Bone marrow (tissue), 2 donors: ENCODE results near the gene TAS2R7.
"Not testable (repeated sequence)": the region's sequence is repeated elsewhere in the genome, so short reads cannot be mapped to it uniquely, and the experiment has no call there.

Experiments
- DNase-seq, 2 donors: peaks; one replicate each; lab custom pipeline; 2025; lab: John Stamatoyannopoulos, UW

Gene TAS2R7, protein sequence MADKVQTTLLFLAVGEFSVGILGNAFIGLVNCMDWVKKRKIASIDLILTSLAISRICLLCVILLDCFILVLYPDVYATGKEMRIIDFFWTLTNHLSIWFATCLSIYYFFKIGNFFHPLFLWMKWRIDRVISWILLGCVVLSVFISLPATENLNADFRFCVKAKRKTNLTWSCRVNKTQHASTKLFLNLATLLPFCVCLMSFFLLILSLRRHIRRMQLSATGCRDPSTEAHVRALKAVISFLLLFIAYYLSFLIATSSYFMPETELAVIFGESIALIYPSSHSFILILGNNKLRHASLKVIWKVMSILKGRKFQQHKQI

GRCh38 chr12:10802587-10802986 is at the start of gene TAS2R7:
Gene TAS2R7, minus strand, starts transcription at chr12:10802627. Its CDS starts 57 bp downstream, at chr12:10802570.
- DNase-seq, result no peak

GRCh38 chr12:10851243-10851858 is 48.9 kb upstream of the TAS2R7 start:
- no peak for DNase-seq

- DNase-seq, result no peak
These were observed 47.0 kb upstream of the TAS2R7 start, which contains the start of gene PRR4 for GRCh38 chr12:10849425-10849878. Gene PRR4, minus strand, starts transcription at chr12:10849475. Its CDS starts 38 bp downstream, at chr12:10849437.

GRCh38 chr12:10847744-10848143 is 45.3 kb upstream of the TAS2R7 start:
- no peak for DNase-seq

- DNase-seq, result no peak
These were observed 40.4 kb upstream of the TAS2R7 start for GRCh38 chr12:10842862-10843261.

GRCh38 chr12:10838461-10838860 is 36.0 kb upstream of the TAS2R7 start:
- no peak for DNase-seq

DNA sequence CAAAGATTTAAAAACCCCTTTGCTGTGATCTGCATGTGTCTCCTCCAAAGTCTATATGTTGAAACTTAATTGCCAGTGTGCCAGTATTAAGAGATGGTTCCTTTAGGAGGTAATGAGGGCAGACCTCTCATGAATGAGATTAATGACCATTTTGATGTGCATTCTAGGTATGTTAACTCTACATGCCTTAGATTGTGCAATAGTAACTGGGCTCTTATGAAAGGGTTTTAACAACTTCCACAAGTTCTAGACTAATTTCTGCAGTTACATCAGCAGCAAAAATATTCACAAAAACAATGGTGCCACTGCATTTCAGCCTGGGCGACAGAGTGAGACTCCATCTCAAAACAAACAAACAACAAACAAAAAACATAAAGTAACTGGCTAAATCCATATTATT is 27.6 kb upstream of the TAS2R7 start:
- no peak for DNase-seq

- DNase-seq, result no peak
These were observed 23.8 kb upstream of the TAS2R7 start, which contains the start of gene TAS2R10 for GRCh38 chr12:10826258-10826657. Gene TAS2R10, minus strand, starts transcription at chr12:10826358. Its CDS starts 89 bp downstream, at chr12:10826269.

GRCh38 chr12:10824957-10825356 is 22.5 kb upstream of the TAS2R7 start:
- DNase-seq, result no peak

- DNase-seq, result no peak
These were observed 9.6 kb upstream of the TAS2R7 start for GRCh38 chr12:10811883-10812536.

GRCh38 chr12:10810068-10810467 is 7.6 kb upstream of the TAS2R7 start, which contains the start of gene TAS2R9:
Gene TAS2R9, minus strand, starts transcription at chr12:10810168. Its CDS starts 93 bp downstream, at chr12:10810075.
- DNase-seq, result no peak

GRCh38 chr12:10807186-10807585 is 4.8 kb upstream of the TAS2R7 start, which contains the start of gene TAS2R8:
Gene TAS2R8, minus strand, starts transcription at chr12:10807286. Its CDS starts 306 bp downstream, at chr12:10806980.
- no peak for DNase-seq

DNA sequence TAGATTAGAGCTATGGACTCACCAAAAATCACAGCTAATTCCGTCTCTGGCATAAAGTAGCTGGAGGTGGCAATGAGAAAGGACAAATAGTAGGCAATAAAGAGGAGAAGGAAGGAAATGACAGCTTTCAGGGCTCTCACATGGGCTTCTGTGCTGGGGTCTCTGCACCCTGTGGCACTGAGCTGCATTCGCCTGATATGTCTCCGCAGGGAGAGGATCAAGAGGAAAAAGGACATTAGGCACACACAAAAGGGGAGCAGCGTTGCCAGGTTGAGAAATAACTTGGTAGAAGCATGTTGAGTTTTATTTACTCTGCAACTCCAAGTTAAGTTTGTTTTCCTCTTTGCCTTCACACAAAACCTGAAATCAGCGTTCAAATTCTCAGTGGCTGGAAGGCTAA is 686 bp downstream of the TAS2R7 start:
- DNase-seq, result no peak

DNA sequence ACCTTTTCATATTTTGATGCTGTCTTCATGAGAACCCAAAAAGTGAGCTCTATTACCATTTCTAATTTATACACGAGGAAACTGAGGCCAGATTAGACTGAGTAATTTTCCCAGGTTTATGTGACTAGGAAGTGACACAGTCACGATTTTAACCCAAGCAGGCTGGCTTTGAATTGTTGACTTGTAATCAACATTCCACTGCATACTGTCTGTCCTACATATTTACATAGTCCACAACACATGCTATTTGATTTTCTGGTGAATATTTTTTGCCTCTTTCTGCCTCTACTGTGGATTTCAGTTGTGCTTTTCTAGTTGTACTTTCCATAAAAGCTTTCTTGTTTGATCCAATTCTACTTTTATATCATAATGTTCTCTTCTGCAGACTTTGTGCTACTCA is 8.2 kb downstream of the TAS2R7 start:
- no peak for DNase-seq

GRCh38 chr12:10791769-10792168 is 10.7 kb downstream of the TAS2R7 start:
- not testable (repeated sequence) for DNase-seq

GRCh38 chr12:10783252-10783651 is 19.2 kb downstream of the TAS2R7 start:
- no peak for DNase-seq

DNA sequence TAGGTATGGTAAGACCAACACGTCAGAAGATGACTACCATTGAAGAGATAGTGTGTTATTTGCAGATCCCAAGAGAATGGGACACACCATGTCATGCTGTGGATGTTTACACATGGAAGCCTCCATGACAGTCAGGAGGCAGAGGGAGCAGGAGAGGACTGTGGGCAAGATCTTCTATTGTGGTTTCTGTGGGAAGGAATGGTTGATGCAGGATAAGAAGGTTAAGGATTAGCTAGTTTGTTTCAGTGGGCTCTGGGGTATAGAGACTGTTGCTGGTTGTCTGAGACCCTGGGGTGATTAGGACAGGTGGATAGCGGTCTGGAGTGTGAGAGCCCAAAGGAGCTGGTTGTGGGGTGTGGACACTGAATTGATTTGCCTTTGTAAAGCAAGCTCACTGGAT is 23.3 kb downstream of the TAS2R7 start:
- DNase-seq, result no peak

DNA sequence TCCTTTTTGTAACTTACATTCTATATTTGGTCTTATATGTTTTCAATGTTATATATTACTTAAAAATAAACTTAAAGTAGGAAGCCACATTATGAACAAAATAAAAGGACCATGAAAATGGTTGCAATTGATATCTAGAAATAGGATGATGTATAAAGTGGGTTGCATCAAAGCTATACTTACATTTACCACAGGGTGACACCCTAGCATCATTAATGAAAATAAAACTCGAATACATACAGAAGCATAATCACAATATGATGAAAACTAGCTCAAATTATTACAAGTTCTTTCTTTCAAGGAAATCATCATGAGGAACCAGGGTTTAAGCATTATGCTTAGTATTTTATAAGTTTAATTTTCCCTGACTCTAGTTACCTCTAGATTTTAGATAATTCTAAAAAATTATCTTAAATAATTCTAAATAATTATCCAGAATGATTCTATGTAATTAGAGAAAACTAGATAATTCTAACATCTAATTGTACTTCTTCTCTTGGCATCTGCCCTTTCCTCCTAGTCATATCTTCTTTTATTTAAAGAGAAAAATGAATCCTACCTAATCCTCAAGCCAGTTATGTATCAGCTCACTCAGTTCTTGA is 31.2 kb downstream of the TAS2R7 start:
- DNase-seq, result peak in 1 of 2 donors; percentile 32

GRCh38 chr12:10759657-10760056 is 42.8 kb downstream of the TAS2R7 start:
- no peak for DNase-seq

DNA sequence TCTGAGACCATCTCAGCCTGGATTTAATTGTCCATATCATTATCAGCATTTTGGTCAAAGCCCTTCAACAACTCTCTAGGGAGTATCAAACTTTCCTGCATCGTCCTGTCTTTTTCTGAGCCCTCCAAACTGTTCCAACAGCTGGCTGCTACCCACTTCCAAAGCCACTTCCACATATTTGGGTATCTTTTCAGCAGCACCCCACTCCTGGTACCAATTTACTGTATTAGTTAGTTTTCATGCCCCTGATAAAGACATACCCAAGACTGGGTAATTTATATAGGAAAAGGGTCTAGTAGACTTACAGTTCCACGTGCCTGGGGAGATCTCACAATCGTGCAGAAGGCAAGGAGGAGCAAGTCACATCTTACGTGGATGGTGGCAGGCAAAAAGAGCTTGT is 46.2 kb downstream of the TAS2R7 start:
- no peak for DNase-seq

GRCh38 chr12:10753059-10753458 is 49.4 kb downstream of the TAS2R7 start:
- DNase-seq, result no peak
